ENCODE measurements around the gene ETV3L.

ETV3L gene

DNA sequence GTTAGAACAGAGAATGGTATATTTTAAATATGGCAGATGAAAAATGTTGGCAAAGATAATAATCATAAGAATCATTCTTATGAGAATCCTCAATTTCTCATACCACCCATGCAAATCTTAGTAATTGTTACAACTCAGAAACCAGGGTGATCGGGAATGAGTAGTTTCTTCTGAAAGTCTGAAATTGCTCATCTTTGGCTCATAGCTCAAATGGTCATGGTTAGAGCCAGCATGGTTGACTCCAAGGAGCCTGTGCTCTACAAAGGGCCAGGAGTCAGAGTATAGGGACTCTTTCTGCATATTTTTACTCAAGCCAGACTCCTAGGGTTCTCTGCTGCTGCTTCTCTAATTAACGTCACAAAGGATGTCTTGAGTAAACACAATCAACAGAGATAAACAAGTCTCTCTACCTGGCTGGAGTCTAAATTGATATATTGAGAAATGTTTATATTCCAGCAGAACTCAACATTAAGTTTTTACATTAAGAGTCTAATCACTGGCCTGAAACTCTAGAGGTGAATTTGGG is 40.5 kb upstream of the ETV3L start (continued):
- TF ChIP-seq, protein P1, sequence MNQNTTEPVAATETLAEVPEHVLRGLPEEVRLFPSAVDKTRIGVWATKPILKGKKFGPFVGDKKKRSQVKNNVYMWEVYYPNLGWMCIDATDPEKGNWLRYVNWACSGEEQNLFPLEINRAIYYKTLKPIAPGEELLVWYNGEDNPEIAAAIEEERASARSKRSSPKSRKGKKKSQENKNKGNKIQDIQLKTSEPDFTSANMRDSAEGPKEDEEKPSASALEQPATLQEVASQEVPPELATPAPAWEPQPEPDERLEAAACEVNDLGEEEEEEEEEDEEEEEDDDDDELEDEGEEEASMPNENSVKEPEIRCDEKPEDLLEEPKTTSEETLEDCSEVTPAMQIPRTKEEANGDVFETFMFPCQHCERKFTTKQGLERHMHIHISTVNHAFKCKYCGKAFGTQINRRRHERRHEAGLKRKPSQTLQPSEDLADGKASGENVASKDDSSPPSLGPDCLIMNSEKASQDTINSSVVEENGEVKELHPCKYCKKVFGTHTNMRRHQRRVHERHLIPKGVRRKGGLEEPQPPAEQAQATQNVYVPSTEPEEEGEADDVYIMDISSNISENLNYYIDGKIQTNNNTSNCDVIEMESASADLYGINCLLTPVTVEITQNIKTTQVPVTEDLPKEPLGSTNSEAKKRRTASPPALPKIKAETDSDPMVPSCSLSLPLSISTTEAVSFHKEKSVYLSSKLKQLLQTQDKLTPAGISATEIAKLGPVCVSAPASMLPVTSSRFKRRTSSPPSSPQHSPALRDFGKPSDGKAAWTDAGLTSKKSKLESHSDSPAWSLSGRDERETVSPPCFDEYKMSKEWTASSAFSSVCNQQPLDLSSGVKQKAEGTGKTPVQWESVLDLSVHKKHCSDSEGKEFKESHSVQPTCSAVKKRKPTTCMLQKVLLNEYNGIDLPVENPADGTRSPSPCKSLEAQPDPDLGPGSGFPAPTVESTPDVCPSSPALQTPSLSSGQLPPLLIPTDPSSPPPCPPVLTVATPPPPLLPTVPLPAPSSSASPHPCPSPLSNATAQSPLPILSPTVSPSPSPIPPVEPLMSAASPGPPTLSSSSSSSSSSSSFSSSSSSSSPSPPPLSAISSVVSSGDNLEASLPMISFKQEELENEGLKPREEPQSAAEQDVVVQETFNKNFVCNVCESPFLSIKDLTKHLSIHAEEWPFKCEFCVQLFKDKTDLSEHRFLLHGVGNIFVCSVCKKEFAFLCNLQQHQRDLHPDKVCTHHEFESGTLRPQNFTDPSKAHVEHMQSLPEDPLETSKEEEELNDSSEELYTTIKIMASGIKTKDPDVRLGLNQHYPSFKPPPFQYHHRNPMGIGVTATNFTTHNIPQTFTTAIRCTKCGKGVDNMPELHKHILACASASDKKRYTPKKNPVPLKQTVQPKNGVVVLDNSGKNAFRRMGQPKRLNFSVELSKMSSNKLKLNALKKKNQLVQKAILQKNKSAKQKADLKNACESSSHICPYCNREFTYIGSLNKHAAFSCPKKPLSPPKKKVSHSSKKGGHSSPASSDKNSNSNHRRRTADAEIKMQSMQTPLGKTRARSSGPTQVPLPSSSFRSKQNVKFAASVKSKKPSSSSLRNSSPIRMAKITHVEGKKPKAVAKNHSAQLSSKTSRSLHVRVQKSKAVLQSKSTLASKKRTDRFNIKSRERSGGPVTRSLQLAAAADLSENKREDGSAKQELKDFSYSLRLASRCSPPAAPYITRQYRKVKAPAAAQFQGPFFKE (tag by site-specific recombination; IDR thresholded peaks at IDR 0.05; ENCODE audit: borderline replicate concordance) = no peak
- no peak for TF ChIP-seq ZNF366 (tag by site-specific recombination; conservative IDR thresholded peaks at IDR 0.05)
- TF ChIP-seq, protein P2, sequence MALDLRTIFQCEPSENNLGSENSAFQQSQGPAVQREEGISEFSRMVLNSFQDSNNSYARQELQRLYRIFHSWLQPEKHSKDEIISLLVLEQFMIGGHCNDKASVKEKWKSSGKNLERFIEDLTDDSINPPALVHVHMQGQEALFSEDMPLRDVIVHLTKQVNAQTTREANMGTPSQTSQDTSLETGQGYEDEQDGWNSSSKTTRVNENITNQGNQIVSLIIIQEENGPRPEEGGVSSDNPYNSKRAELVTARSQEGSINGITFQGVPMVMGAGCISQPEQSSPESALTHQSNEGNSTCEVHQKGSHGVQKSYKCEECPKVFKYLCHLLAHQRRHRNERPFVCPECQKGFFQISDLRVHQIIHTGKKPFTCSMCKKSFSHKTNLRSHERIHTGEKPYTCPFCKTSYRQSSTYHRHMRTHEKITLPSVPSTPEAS (tag by site-specific recombination; IDR thresholded peaks at IDR 0.05) = no peak
- TF ChIP-seq ZNF211 (tag by site-specific recombination; IDR thresholded peaks at IDR 0.05; ENCODE audit: low read depth) = no peak
- no peak for TF ChIP-seq ZSCAN23 (tag by site-specific recombination; IDR thresholded peaks at IDR 0.05)
- no peak for TF ChIP-seq ZNF558 (tag by site-specific recombination; IDR thresholded peaks at IDR 0.05)
- no peak for TF ChIP-seq ZNF174 (tag by site-specific recombination; IDR thresholded peaks at IDR 0.05)
- TF ChIP-seq, protein P3, sequence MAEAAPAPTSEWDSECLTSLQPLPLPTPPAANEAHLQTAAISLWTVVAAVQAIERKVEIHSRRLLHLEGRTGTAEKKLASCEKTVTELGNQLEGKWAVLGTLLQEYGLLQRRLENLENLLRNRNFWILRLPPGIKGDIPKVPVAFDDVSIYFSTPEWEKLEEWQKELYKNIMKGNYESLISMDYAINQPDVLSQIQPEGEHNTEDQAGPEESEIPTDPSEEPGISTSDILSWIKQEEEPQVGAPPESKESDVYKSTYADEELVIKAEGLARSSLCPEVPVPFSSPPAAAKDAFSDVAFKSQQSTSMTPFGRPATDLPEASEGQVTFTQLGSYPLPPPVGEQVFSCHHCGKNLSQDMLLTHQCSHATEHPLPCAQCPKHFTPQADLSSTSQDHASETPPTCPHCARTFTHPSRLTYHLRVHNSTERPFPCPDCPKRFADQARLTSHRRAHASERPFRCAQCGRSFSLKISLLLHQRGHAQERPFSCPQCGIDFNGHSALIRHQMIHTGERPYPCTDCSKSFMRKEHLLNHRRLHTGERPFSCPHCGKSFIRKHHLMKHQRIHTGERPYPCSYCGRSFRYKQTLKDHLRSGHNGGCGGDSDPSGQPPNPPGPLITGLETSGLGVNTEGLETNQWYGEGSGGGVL (tag by site-specific recombination; IDR thresholded peaks at IDR 0.05) = no peak
- TF ChIP-seq, protein P4, sequence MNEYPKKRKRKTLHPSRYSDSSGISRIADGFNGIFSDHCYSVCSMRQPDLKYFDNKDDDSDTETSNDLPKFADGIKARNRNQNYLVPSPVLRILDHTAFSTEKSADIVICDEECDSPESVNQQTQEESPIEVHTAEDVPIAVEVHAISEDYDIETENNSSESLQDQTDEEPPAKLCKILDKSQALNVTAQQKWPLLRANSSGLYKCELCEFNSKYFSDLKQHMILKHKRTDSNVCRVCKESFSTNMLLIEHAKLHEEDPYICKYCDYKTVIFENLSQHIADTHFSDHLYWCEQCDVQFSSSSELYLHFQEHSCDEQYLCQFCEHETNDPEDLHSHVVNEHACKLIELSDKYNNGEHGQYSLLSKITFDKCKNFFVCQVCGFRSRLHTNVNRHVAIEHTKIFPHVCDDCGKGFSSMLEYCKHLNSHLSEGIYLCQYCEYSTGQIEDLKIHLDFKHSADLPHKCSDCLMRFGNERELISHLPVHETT (tag by site-specific recombination; IDR thresholded peaks at IDR 0.05) = no peak
- no peak for TF ChIP-seq ZBTB21 (tag by site-specific recombination; IDR thresholded peaks at IDR 0.05)
- TF ChIP-seq, protein P5, sequence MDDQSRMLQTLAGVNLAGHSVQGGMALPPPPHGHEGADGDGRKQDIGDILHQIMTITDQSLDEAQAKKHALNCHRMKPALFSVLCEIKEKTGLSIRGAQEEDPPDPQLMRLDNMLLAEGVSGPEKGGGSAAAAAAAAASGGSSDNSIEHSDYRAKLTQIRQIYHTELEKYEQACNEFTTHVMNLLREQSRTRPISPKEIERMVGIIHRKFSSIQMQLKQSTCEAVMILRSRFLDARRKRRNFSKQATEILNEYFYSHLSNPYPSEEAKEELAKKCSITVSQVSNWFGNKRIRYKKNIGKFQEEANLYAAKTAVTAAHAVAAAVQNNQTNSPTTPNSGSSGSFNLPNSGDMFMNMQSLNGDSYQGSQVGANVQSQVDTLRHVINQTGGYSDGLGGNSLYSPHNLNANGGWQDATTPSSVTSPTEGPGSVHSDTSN (CRISPR knock-in tag; IDR thresholded peaks at IDR 0.05) = no peak

DNA sequence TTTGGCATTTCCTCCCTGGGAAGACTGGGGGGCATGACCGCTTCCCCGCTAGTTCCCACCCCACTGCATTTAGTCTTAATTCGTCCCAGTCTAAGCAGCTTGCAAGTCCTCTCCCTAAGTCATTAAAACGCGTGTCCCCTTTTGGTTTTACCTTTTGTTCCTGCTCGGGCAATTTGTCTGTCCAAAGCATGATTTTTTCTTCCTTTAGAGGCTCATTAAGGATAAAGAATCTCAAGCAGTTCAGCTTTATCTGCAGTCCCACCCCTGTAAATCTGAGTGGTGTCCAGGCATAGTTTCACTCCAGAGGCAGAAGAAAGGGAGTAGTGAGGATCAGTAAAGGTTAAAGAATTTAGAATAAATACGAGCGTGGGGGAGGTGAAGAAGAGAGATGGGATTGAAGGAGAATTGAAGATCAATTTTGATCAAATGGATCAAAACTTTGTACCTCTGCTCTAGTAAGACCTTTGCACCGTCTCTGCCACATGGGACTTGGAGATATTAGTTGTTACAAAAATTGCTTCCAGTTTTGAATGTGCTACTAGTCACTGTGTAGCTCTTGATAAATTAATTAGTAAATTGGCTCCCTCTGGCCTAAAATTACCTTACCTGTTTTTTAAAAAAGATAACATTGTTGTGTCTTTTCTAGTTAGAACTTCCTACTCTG is 39.6 kb upstream of the ETV3L start:
- H3K4me3 ChIP-seq (ENCODE audit: low read depth, low read length) = peak overlapping the region; percentile 71
- H3K27ac ChIP-seq (ENCODE audit: extremely low read depth, low read depth, low read length) = peak overlapping the region; percentile 89
- POLR2A ChIA-PET = interaction anchor here (1.4 kb wide), 1 partner anchor 17 kb away, joined by 3 read pairs; no protein-coding TSS in a partner anchor
- no peaks in the 10 kb centered on the region for H3K9me3 ChIP-seq (ENCODE audit: control insufficient read depth, insufficient read depth, low read depth, low read length)
- CTCF ChIA-PET = interaction anchor here (0.6 to 4.9 kb wide), 4 partner anchors 17 to 345 kb away, joined by 3 to 50 read pairs (median 6); no protein-coding TSS in a partner anchor
- peaks cover 6% of the 10 kb centered on the region for H3K4me1 ChIP-seq (ENCODE audit: control insufficient read depth, insufficient read depth, low read length)
- peaks cover 8 to 20% of the 10 kb centered on the region in 2 experiments; a peak in 2 of 3 replicates for H3K36me3 ChIP-seq (ENCODE audit: control insufficient read depth in 2 of 2, insufficient read depth in 1 of 2, low read length in 2 of 2)
- no peak for TF ChIP-seq ZNF658 (tag by site-specific recombination; IDR thresholded peaks at IDR 0.05)
- TF ChIP-seq PRDM1 (tag by site-specific recombination; IDR thresholded peaks at IDR 0.05) = 0 out of 2 replicates have a peak, but pooled peaks have one; percentile 54
- no peak for TF ChIP-seq ZNF510 (tag by site-specific recombination; IDR thresholded peaks at IDR 0.05; ENCODE audit: insufficient replicate concordance)

Data from HEK293 (cell line).